HepG2 (cell line): ENCODE measurements around the gene FOXL3. TPM values are rescaled to one million over a fixed set of nuclear protein-coding genes. Genes with fewer than 3 reads are reported as not detected.

ENCODE experiments used
- ATAC-seq: fragments of 200-7000 bp; cut with Tn5 transposase; 3 replicates; pipeline ENCODE4 v1.9.1; 2020; ENCODE audit warnings: mild to moderate bottlenecking, moderate library complexity
- BruUV-seq: library from RNA; stranded (reverse); fragments of 400-500 nt; replicated peaks from 2 replicates; lab custom pipeline; 2021; lab: Mats Ljungman, UMichigan
- CTCF ChIA-PET: fragments of 300-600 bp; formaldehyde crosslinking; extraction: SDS; loops from one replicate; lab custom pipeline; 2021; ENCODE audit warnings: low total read pairs, inconsistent platforms, low intra/inter-chr PET ratio; lab: Yijun Ruan, JAX
- POLR2A ChIA-PET: fragments of 350-600 bp; sonication (Branson Sonifier 250); formaldehyde crosslinking; loops from one replicate; lab custom pipeline; 2020; ENCODE audit warnings: antibody characterized with exemption, inconsistent platforms; lab: Yijun Ruan, JAX
- DNase-seq: peaks from one replicate; pipeline ENCODE4 v3.0.0-alpha.2; 2015; ENCODE audit warnings: low spot score
- FAIRE-seq: peaks from 3 replicates; lab custom pipeline; 2011; peaks lifted over from hg19 to GRCh38; lab: Jason Lieb, UNC
- H2AFZ ChIP-seq: one replicate; pipeline ENCODE4 v1.6.1; 2011; ENCODE audit warnings: low read length, inconsistent platforms
- H3K27ac ChIP-seq: fragments of 300-600 bp; 3 replicates; pipeline ENCODE4 v1.8.0; 2011; ENCODE audit warnings: mixed run types, mild to moderate bottlenecking, mixed read lengths, low read length, inconsistent platforms; ENCODE audit not compliant: insufficient read depth; ENCODE audit errors: extremely low read length
- H3K27me3 ChIP-seq, 2 experiments: fragments of 200-600 bp in 1 of 2; 2 replicates in 1 of 2; 3 replicates in 1 of 2; pipeline versions ENCODE4 v1.6.0 to v1.8.0; 2011; ENCODE audit warnings: low read length in 2 of 2, mild to moderate bottlenecking in 2 of 2, moderate library complexity in 2 of 2, inconsistent platforms in 1 of 2; ENCODE audit not compliant: insufficient read depth in 2 of 2, control insufficient read depth in 1 of 2
- H3K36me3 ChIP-seq, 2 experiments: fragments of 200-600 bp in 1 of 2; replicated peaks in 1 of 2; 2 replicates in 1 of 2; 3 replicates in 1 of 2; pipeline versions ENCODE4 v1.5.1 to v1.8.0; 2011; ENCODE audit warnings: low read length in 2 of 2, inconsistent platforms in 1 of 2; ENCODE audit not compliant: insufficient read depth in 2 of 2, control insufficient read depth in 1 of 2
- H3K4me1 ChIP-seq: 2 replicates; pipeline ENCODE4 v1.5.1; 2012; ENCODE audit warnings: low read length, inconsistent platforms; ENCODE audit not compliant: insufficient read depth
- H3K4me2 ChIP-seq: 2 replicates; pipeline ENCODE4 v1.6.0; 2011; ENCODE audit warnings: low read depth, low read length, inconsistent platforms
- H3K4me3 ChIP-seq, 3 experiments: fragments of 200-600 bp in 1 of 3; sonication (generic), shearing (Covaris generic) in 1 of 3; replicated peaks in 1 of 3; 2 replicates each; pipeline ENCODE4 v1.5.1; 2011 to 2016; ENCODE audit warnings: low read length in 3 of 3, inconsistent platforms in 2 of 3, low read depth in 2 of 3, mild to moderate bottlenecking in 2 of 3, control low read depth in 1 of 3, mixed read lengths in 1 of 3; ENCODE audit not compliant: insufficient read depth in 1 of 3
- H3K79me2 ChIP-seq: one replicate; pipeline ENCODE4 v1.6.1; 2011; ENCODE audit warnings: low read length, inconsistent platforms; ENCODE audit not compliant: insufficient read depth
- H3K9ac ChIP-seq: 2 replicates; pipeline ENCODE4 v1.6.0; 2011; ENCODE audit warnings: mild to moderate bottlenecking, low read depth, low read length, inconsistent platforms; ENCODE audit not compliant: insufficient read depth
- H3K9me3 ChIP-seq: 2 replicates; pipeline ENCODE4 v1.5.1; 2012; ENCODE audit warnings: mild to moderate bottlenecking, low read length
- H4K20me1 ChIP-seq: 2 replicates; pipeline ENCODE4 v1.6.0; 2011; ENCODE audit warnings: inconsistent platforms, mild to moderate bottlenecking, low read length, moderate library complexity; ENCODE audit not compliant: insufficient read depth
- MAZ ChIP-seq, 2 experiments: sonication (generic) in 1 of 2; formaldehyde crosslinking in 1 of 2; IDR thresholded peaks; 2 replicates each; pipeline versions ENCODE4 v1.5.0 to v1.6.1; 2012 to 2020; ENCODE audit warnings: low read depth in 2 of 2, mild to moderate bottlenecking in 2 of 2, borderline replicate concordance in 1 of 2, improper control_type of control experiment in 1 of 2, low read length in 1 of 2, missing genetic modification reagents in 1 of 2, moderate library complexity in 1 of 2
- SNRNP70 ChIP-seq: fragments of 200-400 bp; formaldehyde crosslinking; IDR thresholded peaks from 2 replicates; pipeline ENCODE4 v1.6.1; 2017; ENCODE audit warnings: mild to moderate bottlenecking, low read depth, low read length, moderate library complexity
- ZFY ChIP-seq: sonication (generic); formaldehyde crosslinking; IDR thresholded peaks from 2 replicates; pipeline ENCODE4 v1.4.0; 2020; ENCODE audit warnings: missing genetic modification reagents
- ZNF614 ChIP-seq: IDR thresholded peaks from 2 replicates; pipeline ENCODE4 v1.6.1; 2018; ENCODE audit warnings: missing biosample characterization, missing genetic modification reagents, inconsistent platforms, borderline replicate concordance
- WGBS: methylation state at CpG from one replicate; pipeline ENCODE4 v1.1.6; 2017; ENCODE audit warnings: low lambda C conversion rate; 5-methylcytosine and 5-hydroxymethylcytosine counted together
- in situ Hi-C: cut with HindIII; loops from 2 replicates; pipeline ENCODE4 v1.10.0; 2017; ENCODE audit warnings: low pct_unique_long_range_greater_than_20kb; ENCODE audit not compliant: extremely low pct_ligation_motif_present
- intact Hi-C: fragments of 100-400 bp; cut with micrococcal nuclease; formaldehyde crosslinking; loops from one replicate; pipeline ENCODE4 v1.10.0; 2022; ENCODE audit not compliant: unreplicated experiment
- polyA plus RNA-seq, 8 experiments: library from polyadenylated mRNA; depleted of rRNA in 3 of 8; stranded (reverse) in 7 of 8; unstranded in 1 of 8; fragments of >200 nt; fragmentation: Illumina TruSeq in 4 of 8; extraction: Trizol in 4 of 8; gene quantifications; 2 replicates each; pipeline versions ENCODE4 v1.2.1 to v1.2.3, GENCODE V29; 2011 to 2016; ENCODE audit warnings: low read depth in 4 of 8, missing spikeins in 1 of 8, mixed read lengths in 1 of 8; ENCODE audit not compliant: insufficient read depth in 1 of 8
- total RNA-seq, 5 experiments: library from RNA; depleted of rRNA; stranded (reverse); fragments of >200 nt; fragmentation: Illumina TruSeq; extraction: Trizol; gene quantifications; 2 replicates each; pipeline ENCODE4 v1.2.3, GENCODE V29; 2016; ENCODE audit warnings: low read depth in 1 of 5
- TF ChIP-seq, protein P1 (sequence below): sonication (generic); formaldehyde crosslinking; IDR thresholded peaks from 2 replicates; pipeline ENCODE4 v1.4.0; 2020; ENCODE audit warnings: mild to moderate bottlenecking, missing genetic modification reagents
- TF ChIP-seq, protein P2 (sequence below): sonication (generic); formaldehyde crosslinking; IDR thresholded peaks from 2 replicates; pipeline ENCODE4 v1.4.0; 2020; ENCODE audit warnings: missing genetic modification reagents
- TF ChIP-seq, protein P3 (sequence below): sonication (generic); formaldehyde crosslinking; IDR thresholded peaks from 2 replicates; pipeline ENCODE4 v1.4.0; 2020; ENCODE audit warnings: mild to moderate bottlenecking, low read depth, missing genetic modification reagents

Gene FOXL3
- total and polyA plus RNA-seq, 2 of the 13 experiments (the other 11 are each of a cell fraction or from before 2014, with no cell fraction given): not detected

DNA sequence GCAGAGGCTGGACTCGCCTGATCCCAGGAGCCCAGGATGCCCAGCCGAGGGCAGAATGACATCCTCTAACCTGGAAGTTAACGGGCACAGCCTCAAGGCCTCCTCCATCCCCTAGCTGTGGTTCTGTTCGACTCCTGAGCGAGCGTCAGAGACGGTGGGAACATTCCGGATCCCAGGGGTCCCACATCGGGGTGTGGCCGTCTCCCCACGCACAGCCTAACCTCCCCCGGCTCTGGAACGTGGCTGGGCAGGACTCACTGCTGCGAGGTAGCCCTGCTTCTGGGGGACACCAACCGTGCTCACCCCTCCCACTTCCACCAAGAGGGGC is 8.4 kb downstream of the FOXL3 start:
- no peak overlapping the region for H3K4me3 ChIP-seq
- no peaks in the 10 kb centered on the region for H4K20me1 ChIP-seq
- H3K4me1 ChIP-seq: peaks cover 26% of the 10 kb centered on the region
- no peaks in the 10 kb centered on the region for H3K36me3 ChIP-seq
- WGBS: no CpG with 5 or more reads among the region's 15 CpGs
- POLR2A ChIA-PET: no interaction called here
- no peaks in the 10 kb centered on the region for H3K9me3 ChIP-seq
- no peak overlapping the region for H2AFZ ChIP-seq
- FAIRE-seq (no peak), ATAC-seq (no peak), DNase-seq (no peak)
- no peak overlapping the region for H3K9ac ChIP-seq
- intact Hi-C loops (no loop called here), in situ Hi-C loops (no loop called here)
- no peak overlapping the region for H3K27ac ChIP-seq
- H3K27me3 ChIP-seq: peaks cover 6 to 37% of the 10 kb centered on the region in 2 experiments; a peak in 3 of 5 replicates
- H3K79me2 ChIP-seq: no peaks in the 10 kb centered on the region
- H3K4me2 ChIP-seq: no peak overlapping the region
- no TSS peak for BruUV-seq
- TF ChIP-seq ZFY (CRISPR knock-in tag): no peak
- TF ChIP-seq, protein P1, sequence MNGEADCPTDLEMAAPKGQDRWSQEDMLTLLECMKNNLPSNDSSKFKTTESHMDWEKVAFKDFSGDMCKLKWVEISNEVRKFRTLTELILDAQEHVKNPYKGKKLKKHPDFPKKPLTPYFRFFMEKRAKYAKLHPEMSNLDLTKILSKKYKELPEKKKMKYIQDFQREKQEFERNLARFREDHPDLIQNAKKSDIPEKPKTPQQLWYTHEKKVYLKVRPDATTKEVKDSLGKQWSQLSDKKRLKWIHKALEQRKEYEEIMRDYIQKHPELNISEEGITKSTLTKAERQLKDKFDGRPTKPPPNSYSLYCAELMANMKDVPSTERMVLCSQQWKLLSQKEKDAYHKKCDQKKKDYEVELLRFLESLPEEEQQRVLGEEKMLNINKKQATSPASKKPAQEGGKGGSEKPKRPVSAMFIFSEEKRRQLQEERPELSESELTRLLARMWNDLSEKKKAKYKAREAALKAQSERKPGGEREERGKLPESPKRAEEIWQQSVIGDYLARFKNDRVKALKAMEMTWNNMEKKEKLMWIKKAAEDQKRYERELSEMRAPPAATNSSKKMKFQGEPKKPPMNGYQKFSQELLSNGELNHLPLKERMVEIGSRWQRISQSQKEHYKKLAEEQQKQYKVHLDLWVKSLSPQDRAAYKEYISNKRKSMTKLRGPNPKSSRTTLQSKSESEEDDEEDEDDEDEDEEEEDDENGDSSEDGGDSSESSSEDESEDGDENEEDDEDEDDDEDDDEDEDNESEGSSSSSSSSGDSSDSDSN (CRISPR knock-in tag): no peak
- TF ChIP-seq, all 625 proteins: peak for 0
- CTCF ChIA-PET: no interaction called here

DNA sequence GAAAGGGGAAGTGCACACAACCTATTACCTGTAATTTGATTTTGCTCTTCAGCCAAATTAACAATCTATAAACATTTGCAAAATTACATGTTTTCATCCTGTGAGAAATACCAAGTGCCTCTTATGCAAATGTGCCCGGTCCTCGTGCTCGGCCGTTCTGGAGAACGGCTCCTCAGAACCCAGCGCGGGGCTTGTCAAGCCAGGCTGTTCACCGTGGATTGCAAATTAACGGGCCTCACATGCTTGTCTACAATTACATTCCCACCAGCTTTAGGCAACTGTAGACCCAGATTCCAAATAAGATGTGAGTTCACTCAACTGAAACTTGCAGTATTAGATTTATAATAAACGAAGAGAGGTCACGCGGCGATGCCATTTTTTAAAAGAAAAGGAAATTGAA is 8.8 kb downstream of the FOXL3 start:
- ATAC-seq: no peak
- Histone ChIP-seq H3K9me3 (no peaks in the 10 kb centered on the region), H3K36me3 (no peaks in the 10 kb centered on the region), H3K27ac (no peak overlapping the region), H4K20me1 (no peaks in the 10 kb centered on the region), H3K9ac (no peak overlapping the region), H3K4me1 (peaks cover 22% of the 10 kb centered on the region), H3K4me2 (no peak overlapping the region), H3K27me3 (peaks cover 6 to 34% of the 10 kb centered on the region in 2 experiments; a peak in 3 of 5 replicates), H2AFZ (no peak overlapping the region), H3K79me2 (no peaks in the 10 kb centered on the region), H3K4me3 (no peak overlapping the region)
- DNase-seq: no peak
- CTCF ChIA-PET: no interaction called here
- FAIRE-seq: no peak
- in situ Hi-C loops (no loop called here), intact Hi-C loops (no loop called here)
- 73% methylated on average over 13 of the region's 13 CpGs for WGBS
- BruUV-seq: no TSS peak
- POLR2A ChIA-PET: no interaction called here
- TF ChIP-seq SNRNP70 (no peak), ZNF614 (no peak), MAZ (IDR thresholded peaks at IDR 0.05; ENCODE audit: borderline replicate concordance, low read depth, low read length) (no peak), MAZ (CRISPR knock-in tag; IDR thresholded peaks at IDR 0.05; ENCODE audit: low read depth) (no peak)
- TF ChIP-seq, protein P2, sequence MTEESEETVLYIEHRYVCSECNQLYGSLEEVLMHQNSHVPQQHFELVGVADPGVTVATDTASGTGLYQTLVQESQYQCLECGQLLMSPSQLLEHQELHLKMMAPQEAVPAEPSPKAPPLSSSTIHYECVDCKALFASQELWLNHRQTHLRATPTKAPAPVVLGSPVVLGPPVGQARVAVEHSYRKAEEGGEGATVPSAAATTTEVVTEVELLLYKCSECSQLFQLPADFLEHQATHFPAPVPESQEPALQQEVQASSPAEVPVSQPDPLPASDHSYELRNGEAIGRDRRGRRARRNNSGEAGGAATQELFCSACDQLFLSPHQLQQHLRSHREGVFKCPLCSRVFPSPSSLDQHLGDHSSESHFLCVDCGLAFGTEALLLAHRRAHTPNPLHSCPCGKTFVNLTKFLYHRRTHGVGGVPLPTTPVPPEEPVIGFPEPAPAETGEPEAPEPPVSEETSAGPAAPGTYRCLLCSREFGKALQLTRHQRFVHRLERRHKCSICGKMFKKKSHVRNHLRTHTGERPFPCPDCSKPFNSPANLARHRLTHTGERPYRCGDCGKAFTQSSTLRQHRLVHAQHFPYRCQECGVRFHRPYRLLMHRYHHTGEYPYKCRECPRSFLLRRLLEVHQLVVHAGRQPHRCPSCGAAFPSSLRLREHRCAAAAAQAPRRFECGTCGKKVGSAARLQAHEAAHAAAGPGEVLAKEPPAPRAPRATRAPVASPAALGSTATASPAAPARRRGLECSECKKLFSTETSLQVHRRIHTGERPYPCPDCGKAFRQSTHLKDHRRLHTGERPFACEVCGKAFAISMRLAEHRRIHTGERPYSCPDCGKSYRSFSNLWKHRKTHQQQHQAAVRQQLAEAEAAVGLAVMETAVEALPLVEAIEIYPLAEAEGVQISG (CRISPR knock-in tag): no peak
- TF ChIP-seq, protein P3, sequence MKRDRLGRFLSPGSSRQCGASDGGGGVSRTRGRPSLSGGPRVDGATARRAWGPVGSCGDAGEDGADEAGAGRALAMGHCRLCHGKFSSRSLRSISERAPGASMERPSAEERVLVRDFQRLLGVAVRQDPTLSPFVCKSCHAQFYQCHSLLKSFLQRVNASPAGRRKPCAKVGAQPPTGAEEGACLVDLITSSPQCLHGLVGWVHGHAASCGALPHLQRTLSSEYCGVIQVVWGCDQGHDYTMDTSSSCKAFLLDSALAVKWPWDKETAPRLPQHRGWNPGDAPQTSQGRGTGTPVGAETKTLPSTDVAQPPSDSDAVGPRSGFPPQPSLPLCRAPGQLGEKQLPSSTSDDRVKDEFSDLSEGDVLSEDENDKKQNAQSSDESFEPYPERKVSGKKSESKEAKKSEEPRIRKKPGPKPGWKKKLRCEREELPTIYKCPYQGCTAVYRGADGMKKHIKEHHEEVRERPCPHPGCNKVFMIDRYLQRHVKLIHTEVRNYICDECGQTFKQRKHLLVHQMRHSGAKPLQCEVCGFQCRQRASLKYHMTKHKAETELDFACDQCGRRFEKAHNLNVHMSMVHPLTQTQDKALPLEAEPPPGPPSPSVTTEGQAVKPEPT (CRISPR knock-in tag): no peak
